GM11168 (cell line): ENCODE measurements around the gene KCNH1.

ENCODE experiments used
- in situ Hi-C: fragments of 300-500 bp; cut with MboI; formaldehyde crosslinking; loops from one replicate; pipeline ENCODE4 v1.12.0; 2022; ENCODE audit warnings: low sequenced_read_pairs; ENCODE audit not compliant: unreplicated experiment

The KCNH1 gene

DNA sequence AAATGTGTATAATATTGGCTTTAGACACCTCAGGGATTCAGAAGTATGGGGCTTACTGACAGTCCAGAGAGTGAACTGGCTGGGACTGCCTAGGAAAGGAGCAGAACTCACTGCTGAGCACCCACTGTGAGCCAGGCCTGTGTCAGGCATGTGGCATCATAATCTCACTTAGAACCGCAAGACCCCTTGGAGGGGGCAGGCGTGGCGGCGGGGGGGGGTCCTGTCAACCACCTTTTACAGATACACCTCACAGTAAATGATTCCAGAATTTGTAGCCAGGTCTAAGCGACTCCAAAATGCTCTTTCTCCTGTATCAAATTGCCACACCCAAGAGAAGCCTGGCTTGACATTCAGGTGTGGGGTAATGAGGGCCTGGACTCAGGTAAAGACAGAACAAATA lies 235.5 kb downstream of the KCNH1 start:
- in situ Hi-C loops, result no loop called here

- in situ Hi-C loops, result no loop called here
Measured at GRCh38 chr1:210883821-210884220, 250.1 kb downstream of the KCNH1 start.

DNA sequence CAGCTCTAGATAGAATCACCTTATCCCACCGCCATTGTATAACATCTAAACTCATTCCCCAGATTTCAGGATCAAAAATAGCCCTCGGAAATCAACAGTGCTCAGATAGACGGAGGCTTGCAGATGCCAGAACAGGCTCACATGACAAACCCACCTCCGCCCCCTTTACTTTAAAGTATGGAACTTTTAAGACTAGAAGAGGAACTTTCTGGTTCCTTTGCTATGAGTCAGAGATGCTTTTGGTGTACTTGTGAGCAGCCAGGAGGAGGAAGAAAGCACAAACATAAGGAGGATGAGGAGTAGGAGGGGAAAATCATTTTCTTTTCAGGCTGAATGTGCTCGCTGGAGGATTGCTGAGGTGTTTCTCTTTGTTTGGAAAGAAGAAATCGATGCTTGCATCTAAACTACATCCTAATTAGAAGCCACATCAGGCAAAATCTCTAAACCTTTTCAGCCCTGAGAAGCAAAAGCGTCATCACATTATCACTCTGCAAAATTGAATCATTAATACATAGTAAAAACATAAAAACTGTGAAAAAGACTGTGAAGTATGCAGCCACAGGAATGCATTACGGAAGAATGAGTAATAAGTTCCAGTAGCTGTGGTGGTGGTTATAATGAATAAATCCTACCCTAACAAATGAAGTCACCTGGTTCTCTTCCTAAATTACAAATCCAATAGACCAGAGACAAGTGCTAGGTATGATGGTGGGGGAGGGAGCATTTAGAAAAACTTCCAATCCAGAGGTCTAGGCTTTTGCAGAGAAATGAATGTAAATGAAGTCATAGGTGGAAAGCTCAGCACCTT lies 251.3 kb downstream of the KCNH1 start:
- in situ Hi-C loops, result no loop called here

- in situ Hi-C loops, result no loop called here
Measured at GRCh38 chr1:210878564-210878963, 255.4 kb downstream of the KCNH1 start.

- in situ Hi-C loops, result no loop called here
Measured at GRCh38 chr1:210876275-210876674, 257.7 kb downstream of the KCNH1 start.

GRCh38 chr1:210866532-210866931 lies 267.4 kb downstream of the KCNH1 start:
- in situ Hi-C loops, result no loop called here

DNA sequence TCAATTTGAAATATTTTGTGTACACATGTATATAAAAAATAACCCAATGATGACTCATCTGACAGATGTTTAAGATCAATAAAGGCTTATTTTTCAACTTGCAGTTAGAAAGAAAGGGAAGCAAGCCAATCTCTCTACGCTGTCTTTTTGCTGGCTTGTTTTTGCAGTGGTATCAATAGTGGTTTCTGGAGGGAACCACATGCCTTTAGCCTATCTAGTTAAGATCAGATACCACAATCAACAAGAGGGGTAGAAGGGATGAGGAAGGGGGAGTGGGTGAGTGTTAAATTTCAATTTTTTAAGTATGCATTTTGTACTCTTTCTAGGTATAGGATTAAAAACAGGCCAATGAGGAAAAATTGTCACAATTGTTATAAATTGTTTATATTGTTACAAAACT lies 276.2 kb downstream of the KCNH1 start:
- in situ Hi-C loops, result no loop called here

- in situ Hi-C loops, result no loop called here
Measured at GRCh38 chr1:210857146-210857663, 276.7 kb downstream of the KCNH1 start.

DNA sequence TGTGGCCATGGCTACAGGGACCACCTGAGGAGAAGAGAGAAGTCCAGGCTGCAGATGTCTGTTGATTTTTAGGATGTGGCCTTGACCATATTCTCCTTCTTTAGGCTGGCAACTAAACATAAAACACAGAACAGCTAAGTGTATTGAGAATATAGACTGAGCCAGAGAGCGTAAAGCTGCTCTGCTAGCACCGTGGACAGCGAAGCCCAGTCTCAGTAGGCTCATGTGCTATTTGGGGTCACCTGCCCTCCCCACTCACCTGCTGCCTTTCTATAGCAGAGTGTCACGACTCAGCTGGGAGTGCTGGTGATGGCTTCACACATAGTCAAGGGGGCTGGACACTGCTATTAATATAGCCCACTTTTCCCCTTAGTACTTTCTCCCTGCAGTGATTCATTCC lies 278.5 kb downstream of the KCNH1 start:
- in situ Hi-C loops, result no loop called here

DNA sequence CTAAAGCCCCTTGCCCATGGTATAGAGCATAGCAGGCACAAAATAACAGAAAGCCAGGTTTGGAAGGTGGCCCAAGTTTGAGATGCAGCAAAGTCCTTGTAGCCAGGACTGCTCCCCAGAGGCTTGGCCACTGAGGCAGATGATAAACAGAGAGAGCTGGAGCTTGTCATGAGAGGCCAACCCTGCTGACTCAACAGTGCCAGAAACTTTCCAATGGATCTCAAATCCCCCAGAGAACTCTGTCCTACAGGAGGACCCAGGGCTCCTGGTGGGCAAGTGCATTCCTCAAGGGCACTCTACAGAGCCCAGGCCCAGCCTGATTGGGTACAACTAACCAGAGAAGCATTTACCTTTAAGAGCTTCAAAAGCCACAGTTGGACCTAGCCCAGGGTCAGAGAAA lies 280.7 kb downstream of the KCNH1 start:
- in situ Hi-C loops, result no loop called here

DNA sequence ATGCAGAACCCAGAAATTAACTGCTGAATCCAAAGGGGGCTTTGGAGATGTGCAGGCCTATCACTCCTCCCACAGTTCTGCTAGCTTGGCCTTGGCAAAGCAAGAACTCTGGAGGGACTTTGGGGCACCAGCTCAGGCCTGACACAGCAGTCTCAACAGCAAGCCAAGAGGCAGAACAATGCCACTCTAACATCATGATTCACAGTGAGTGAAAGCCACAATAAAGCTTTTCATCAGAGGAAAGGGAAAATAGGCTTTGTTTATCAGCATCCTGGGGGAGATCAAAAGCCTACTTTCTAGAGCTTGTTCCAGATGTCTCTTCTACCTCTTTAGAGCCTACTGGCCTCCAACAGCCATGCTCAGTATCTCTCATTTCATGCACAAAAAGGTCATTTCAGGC lies 283.4 kb downstream of the KCNH1 start:
- in situ Hi-C loops, result no loop called here

DNA sequence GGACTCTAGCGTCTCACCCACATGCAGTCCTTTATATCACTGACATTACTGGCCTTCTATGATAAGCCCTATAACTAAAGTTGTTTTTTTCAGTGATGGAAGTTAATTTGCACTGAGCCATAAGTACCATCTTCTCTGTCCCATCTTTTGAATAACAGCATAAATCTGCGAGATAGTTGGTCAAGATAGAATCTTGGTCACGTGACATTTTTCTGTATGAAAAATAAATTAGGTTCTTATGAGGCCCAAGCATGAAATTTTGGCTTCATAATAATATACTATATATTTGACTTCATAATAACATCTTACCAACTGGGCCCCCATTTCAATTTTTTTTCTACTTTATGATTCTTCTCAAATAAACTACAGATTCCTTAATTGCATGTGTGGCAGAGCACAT lies 285.5 kb downstream of the KCNH1 start:
- in situ Hi-C loops, result no loop called here

- in situ Hi-C loops, result no loop called here
Measured at GRCh38 chr1:210841926-210842625, 291.9 kb downstream of the KCNH1 start.

GRCh38 chr1:210830034-210831028 lies 303.6 kb downstream of the KCNH1 start:
- in situ Hi-C loops, result no loop called here

DNA sequence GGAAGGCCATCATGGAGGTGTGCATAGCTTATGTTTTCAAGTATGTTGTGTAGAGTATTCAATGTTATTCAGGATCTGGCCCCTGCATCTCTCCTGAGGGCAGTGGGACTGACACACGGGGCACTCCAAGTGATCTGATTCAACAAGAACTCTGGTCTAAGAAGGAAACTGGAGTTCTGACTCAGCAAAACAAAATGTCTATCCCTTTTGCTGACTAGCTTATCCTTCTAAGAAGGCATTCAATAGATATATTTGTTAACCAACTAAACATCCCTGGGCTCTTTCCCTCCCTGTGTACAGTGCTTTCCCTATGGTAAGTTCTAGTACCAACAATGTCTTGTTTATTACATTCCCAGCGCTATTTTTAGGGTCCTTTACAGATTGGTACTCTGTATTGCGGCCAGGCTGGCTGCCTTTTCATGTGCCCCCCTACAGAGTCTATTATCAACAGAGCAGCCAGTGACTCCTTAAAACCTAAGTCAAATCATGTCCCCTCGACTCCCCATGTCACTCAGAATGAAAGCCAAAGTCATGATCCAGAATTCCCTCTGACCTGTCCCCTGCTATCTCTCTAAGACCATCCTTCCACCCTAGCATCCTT lies 304.9 kb downstream of the KCNH1 start:
- in situ Hi-C loops, result no loop called here

GRCh38 chr1:210827481-210827880 lies 306.5 kb downstream of the KCNH1 start:
- in situ Hi-C loops, result no loop called here

DNA sequence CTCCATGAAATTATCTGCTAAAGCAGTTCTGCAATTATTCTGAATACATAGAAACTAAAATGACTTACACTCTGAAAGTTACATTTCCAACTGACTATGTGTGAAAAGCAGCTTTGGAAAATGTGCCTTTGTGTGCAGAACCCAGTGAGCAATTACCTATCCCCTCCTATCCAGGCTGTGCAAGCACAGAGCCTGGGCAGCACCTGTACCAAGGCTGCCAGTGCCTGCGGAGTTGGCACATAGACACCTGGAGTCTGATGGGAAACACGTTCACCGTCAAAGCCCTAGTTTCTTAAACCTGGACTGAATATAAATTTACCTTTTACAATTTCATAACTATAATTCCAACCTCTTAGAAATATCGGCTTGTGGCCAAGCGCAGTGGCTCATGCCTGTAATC lies 307.3 kb downstream of the KCNH1 start:
- in situ Hi-C loops, result no loop called here

GRCh38 chr1:210822932-210823331 lies 311.0 kb downstream of the KCNH1 start:
- in situ Hi-C loops, result no loop called here

- in situ Hi-C loops, result no loop called here
Measured at GRCh38 chr1:210822241-210822640, 311.7 kb downstream of the KCNH1 start.

- in situ Hi-C loops, result no loop called here
Measured at GRCh38 chr1:210821615-210822014, 312.3 kb downstream of the KCNH1 start.
